ENCODE data around the gene PLXND1.

PLXND1 gene

GRCh38 chr3:129507181-129507831, 99.2 kb downstream of the PLXND1 start:
- DNase-seq (ENCODE audit: low spot score) = no peak

GRCh38 chr3:129506231-129506742, 100.2 kb downstream of the PLXND1 start:
- peak; percentile 55 for DNase-seq (ENCODE audit: low spot score)

GRCh38 chr3:129505341-129505740, 101.1 kb downstream of the PLXND1 start:
- no peak for DNase-seq (ENCODE audit: low spot score)

Small RNA genes lying within 50 kb of the gene (small RNA-seq; reads per million reads assigned to genes)
- gene RN7SL752P = 0 to 0.44 reads per million in 2 experiments
